Kidney glomerular epithelial cell (primary cell): ENCODE measurements around the gene TNFRSF6B.
"Not testable (repeated sequence)": the region's sequence is repeated elsewhere in the genome, so short reads cannot be mapped to it uniquely, and the experiment has no call there.

ENCODE experiments used
- DNase-seq: peaks from one replicate; lab custom pipeline; 2025; lab: John Stamatoyannopoulos, UW

TNFRSF6B gene

DNA sequence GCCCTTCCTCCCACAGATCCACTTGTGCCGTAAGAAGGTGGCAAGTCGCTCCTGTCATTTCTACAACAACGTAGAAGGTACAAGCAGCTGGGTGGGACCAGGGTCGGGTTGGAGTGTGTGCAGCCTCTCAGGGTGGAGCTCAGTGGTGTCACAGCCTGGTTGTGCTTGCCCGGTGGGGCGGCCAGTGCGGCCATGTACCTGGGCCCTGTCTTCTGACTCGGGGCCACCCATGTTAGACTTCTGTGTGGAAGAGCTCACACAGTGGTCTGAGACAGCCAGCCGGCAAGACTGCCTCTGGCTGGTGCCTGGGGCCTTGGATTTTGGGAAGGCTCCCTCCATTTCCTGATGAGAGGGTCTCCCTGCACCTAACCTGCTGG lies 33.7 kb upstream of the TNFRSF6B start:
- DNase-seq = no peak

DNA sequence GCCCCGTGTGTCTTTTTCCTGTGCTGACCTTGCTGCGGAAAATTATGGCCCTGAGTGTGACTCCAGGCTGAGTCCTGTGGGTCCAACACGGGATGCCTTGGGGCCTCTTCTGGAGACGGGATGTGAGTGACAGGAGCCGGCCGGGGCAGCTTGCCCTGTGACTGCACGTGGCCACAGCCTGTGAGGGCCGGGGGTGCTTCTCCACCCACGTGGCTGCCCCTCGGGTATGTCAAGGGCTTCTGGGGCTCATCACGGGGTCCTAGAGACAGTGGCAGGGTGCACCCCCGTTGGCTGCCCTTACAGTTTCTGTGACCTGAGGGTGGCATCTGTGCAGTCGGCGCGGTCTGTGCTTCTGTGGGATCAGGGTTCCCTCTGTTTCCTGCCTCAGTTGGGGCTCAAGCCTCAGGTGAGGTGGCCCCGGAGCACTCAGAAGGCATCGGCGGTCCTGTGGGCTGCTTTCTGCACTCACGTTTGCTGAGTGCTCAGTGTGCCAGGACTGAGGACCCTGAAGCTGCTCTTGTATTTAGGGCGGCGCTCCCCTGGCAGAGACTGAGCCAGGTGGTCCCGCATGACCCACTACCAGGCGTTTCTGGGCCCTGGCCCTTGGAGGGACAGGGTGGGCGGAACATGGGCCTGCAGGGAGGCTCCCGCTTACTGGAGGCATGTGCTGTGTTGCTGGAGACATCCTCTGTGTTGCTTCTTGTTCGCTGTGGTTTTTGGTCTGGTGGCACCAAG lies 33.0 kb upstream of the TNFRSF6B start:
- DNase-seq = no peak

DNA sequence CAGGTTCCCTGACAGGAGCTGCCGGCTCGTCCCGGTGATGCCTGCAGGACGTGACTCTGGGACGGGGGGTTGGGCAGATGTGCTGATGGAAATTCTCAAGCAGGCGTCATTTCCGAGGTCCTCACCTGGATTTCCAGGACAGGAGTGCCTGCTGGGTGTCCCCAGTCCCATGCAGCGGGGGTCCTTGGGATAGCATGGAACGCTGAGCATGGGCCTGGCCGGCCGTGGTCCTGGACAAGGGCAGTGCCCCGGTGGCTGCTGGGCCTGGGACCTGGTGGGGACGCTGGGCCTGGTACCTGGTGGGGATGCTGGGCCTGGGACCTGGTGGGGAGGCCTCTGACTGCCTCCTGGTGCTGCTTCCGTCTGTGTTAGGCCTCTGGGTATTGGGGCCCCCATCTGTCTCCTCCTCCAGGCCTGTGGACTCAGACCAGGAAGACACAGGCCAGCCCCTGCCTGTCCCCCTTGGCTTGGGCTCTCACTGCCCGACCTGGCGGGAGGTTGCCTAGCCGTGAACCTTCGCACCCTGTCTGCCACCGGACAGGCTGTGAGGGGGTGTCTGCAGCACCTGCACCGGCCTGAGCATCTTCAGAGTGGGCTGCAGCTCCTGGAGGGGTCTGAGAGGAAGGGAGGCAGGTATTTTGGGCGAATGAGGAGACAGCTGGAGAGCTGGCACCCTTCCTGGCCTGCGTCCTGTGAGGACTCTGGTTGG lies 32.2 kb upstream of the TNFRSF6B start:
- DNase-seq = no peak

DNA sequence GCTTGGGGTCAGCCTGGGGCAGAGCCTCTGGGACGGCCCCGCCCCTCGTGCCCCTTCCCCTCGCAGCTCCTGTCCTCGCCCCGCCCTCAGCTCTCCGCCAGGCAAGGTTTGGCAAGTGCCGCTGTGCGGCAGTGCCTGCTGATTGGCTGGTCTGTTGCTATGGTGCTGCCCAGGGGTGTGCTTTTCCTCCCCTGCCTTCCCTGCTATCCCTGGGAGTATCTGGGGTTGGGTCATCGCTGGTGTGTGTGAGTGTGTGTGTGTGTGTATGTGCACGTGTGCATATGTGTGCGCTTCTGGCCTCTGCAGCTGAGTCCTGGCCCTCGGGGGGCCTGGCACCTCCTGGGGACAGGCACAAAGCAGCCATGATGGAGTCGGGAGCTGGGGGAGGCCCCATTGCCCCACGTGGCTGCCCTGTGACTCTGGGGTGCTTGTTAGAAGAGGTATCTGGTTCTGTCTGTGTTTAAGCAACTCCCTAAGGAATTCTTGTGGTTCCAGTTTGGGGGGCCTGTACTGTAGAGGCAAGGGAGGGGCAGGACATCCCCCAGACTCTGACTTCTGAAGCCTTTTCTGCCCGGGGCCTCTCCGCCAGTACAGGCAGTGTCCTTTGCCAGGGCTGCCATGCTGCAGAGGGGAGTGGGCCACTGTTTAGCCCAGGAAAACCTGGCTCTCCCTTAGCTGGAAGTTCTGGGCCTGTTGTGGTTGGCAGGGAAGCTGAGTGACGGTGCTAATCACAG lies 31.4 kb upstream of the TNFRSF6B start:
- no peak for DNase-seq

DNA sequence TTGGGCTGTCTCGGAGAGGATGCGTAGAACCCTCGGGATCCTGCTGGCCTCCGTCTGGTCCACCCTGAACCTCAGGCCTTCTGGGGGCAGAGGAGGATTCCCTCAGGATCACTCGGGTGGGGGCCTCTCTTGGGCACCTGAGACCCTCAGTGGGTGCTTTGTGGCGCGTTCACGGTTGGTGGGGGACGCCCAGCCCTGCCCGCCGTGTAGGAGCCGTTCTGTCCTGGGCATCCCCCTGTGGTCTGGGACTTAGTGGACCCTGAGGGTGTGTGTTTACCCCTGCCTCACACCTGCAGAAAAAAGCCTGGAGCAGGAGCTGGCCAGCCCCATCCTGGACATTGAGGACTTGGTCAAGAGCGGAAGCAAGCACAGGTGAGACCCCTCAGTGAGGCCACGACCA lies 30.7 kb upstream of the TNFRSF6B start:
- DNase-seq = no peak

DNA sequence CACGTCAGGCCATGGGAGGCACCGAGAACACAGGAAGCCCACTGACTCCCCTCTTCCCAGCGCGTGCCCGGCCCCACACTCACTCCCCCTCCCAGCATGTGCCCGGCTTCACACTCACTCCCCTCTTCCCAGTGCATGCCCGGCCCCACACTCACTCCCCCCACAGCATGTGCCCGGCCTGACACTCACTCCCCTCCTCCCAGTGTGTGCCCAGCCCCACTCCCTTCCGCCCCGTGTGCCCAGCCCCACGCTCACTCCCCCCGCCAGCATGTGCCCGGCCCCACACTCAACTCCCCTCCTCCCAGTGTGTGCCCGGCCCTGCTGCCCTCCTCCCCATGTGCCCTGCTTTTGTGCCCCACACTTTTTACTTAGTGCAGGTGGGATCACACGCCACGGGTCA lies 28.6 kb upstream of the TNFRSF6B start:
- no peak for DNase-seq

DNA sequence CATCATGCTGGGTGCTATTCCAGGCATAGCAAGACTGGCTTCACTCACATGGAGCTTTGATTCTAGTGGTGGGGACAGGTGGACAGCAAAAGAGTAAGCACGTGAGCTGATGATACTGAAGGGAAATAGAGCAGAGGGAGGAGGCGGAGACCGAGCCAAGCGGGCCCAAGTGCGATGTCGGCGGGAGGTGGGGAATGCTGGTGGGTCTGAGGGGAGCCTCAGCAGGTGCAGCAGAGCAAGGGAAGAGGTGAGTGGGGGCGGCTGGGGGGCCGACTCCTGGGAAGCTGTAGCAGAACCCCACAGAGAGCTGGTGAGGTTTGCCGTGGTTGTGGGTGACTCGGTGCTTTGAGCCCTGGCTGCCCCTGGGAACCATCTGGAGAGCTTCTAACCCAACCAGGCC lies 28.1 kb upstream of the TNFRSF6B start:
- DNase-seq = no peak

GRCh38 chr20:63671695-63672094 lies 24.8 kb upstream of the TNFRSF6B start:
- DNase-seq = not testable (repeated sequence)

GRCh38 chr20:63672666-63673065 lies 23.8 kb upstream of the TNFRSF6B start:
- no peak for DNase-seq

GRCh38 chr20:63673951-63674350 lies 22.5 kb upstream of the TNFRSF6B start:
- no peak for DNase-seq

GRCh38 chr20:63675681-63676368 lies 20.6 kb upstream of the TNFRSF6B start:
- DNase-seq = no peak

DNA sequence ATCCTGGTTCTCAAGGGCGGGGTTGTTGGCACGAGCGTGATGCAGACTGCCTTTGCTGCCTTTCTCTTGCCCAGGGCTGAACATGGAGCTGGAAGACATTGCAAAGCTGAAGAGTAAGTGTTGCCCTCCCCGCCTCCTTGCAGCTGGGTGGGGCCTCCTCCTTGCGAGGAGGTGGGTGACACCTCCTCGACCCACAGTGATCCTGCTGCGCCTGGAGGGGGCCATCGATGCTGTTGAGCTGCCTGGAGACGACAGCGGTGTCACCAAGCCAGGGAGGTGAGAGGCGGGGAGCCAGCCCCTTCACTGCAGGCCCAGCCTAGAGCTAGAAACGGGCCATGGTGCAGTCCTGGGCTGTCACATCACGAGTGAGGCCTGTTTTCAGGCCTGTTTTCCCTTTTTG lies 18.4 kb upstream of the TNFRSF6B start:
- DNase-seq = no peak

DNA sequence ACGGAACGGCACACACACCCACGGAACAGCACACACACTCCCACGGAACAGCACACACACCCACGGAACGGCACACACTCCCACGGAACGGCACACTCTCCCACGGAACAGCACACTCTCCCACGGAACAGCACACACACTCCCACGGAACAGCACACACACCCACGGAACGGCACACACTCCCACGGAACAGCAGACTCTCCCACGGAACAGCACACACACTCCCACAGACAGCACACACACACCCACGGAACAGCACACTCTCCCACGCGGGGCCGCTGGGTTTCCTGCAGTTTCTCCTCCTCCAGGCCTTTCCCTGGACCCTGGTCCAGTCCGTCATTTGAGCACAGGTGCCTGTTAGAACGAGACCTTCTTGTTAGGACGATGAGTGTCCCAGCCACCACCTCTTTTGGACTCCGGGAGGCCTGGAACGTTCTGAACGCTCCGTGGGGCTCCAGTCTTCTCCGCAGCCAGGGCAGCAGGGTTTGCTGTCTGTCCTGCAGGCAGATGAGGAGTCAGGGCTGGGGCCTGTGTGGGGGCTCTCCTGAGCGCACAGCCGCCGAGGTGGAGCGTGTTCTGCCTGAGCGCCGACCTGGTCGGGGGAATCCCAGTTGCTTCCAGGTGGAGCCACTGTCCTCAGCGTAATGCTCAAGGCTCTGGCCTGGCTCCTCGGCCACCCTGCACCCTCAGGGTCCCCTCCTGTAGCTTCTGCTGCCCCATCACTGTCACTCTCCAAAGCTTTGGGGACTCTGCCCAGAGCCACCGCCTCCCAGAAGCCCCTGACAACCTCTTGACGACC lies 17.6 kb upstream of the TNFRSF6B start:
- no peak for DNase-seq

DNA sequence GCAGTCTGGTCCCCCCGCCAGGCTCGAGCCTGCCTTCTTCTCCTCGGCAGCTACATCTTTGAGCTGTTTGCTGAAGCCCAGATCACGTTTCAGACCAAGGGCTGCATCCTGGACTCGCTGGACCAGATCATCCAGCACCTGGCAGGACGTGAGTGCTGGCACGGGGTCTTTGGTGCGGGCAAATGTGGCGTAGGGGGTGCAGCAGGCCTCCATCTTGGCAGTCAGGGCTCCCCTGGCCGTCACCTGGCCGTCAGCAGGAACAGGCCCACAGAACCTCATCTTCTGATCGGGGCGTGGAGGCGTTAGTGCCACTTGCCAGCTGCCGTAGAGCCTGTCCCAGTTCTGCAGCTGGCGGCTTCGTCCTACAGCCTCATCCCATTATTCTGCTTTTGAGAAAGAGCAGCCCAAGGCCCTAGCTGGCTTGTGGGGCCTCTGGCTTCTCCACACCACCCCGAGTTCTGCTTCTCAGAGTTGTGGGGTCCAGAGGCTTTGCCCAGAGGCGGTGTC lies 16.6 kb upstream of the TNFRSF6B start:
- no peak for DNase-seq

DNA sequence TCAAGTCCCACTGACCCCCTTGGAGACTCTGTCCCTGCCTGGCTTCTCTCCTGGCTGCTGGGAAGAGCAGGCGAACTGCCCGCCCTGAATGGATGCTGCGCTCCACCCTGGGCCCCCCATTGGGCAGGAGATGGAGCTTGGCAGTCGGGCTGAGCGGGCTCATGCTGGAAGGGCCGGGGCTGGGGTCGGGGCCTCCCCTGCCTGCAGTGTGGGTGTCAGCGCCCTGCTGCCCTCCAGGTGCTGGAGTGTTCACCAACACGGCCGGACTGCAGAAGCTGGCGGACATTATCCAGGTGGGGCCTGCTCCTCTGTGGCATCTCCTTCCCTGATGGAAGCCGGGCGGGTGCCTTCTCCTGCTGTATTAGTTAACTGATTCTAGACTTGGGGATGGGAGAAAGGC lies 16.0 kb upstream of the TNFRSF6B start:
- DNase-seq = no peak

GRCh38 chr20:63680857-63681608 lies 15.4 kb upstream of the TNFRSF6B start:
- DNase-seq = no peak

DNA sequence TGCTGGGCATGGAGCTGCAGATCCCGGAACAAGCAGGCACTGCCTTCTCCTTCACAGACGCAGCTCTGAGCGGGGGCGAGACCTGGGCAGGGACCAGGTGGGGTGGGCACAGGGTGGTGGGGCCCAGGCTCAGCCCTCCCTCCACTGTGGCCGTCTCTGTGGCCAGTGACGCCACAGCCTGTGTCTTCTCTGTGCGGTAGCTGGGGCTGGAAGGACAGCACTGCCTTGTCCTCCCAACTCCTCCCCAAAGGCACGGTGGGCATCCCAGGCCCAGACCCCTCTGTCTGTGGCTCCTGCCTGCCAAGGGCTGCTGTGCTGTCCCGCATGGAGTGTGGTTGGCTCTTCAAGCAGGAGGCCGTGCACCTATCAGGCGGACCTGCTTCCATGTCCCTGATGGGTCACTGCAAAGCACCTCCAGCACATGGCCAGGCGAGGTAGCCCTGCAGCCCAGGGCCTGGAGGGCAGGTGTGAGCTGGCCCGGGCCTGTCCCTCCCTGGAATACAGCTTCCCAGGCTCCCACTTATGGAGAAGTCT lies 14.8 kb upstream of the TNFRSF6B start:
- no peak for DNase-seq

- DNase-seq = peak; percentile 99
Observed at GRCh38 chr20:63682384-63683139, 13.9 kb upstream of the TNFRSF6B start.

- DNase-seq = no peak
Observed at GRCh38 chr20:63685269-63686026, 11.0 kb upstream of the TNFRSF6B start.
